ENCODE data around the gene NAB2. TPM values are rescaled to one million over a fixed set of nuclear protein-coding genes. Genes with fewer than 3 reads are reported as not detected.

Gene NAB2
- total and polyA plus RNA-seq, 10 of the 15 experiments (the other 5 are each of a cell fraction or from before 2014, with no cell fraction given) = 0.35 to 35.2 (median 15.3) TPM

- TF ChIP-seq ZNF384 (IDR thresholded peaks at IDR 0.05; ENCODE audit: borderline replicate concordance, low read depth, low read length) = no peak
- TF ChIP-seq KLF5 (IDR thresholded peaks at IDR 0.05; ENCODE audit: partially characterized antibody) = no peak
- no peak for TF ChIP-seq ZBED1 (IDR thresholded peaks at IDR 0.05; ENCODE audit: borderline replicate concordance)
- TF ChIP-seq TAF1 (IDR thresholded peaks at IDR 0.05; ENCODE audit: borderline replicate concordance, low read depth, low read length) = no peak
- no peak for TF ChIP-seq POU2F2 (IDR thresholded peaks at IDR 0.05; ENCODE audit: borderline replicate concordance, low read depth, low read length)
- no peak for TF ChIP-seq RBBP5 (conservative IDR thresholded peaks at IDR 0.05)
- TF ChIP-seq MTA3 (IDR thresholded peaks at IDR 0.05; ENCODE audit: borderline replicate concordance, low read length) = no peak
- TF ChIP-seq E2F8 (IDR thresholded peaks at IDR 0.05; ENCODE audit: low read depth, partially characterized antibody) = no peak
- no peak for TF ChIP-seq MYB (IDR thresholded peaks at IDR 0.05; ENCODE audit: borderline replicate concordance, low read depth, low read length)
- TF ChIP-seq LARP7 (IDR thresholded peaks at IDR 0.05) = no peak
- TF ChIP-seq NR2C2 (IDR thresholded peaks at IDR 0.05; ENCODE audit: borderline replicate concordance, control insufficient read depth, insufficient read length, low read depth) = no peak
- TF ChIP-seq ATF2 (IDR thresholded peaks at IDR 0.05; ENCODE audit: low read length) = no peak
- TF ChIP-seq NR2C1 (IDR thresholded peaks at IDR 0.05) = no peak
- TF ChIP-seq BCL11A (IDR thresholded peaks at IDR 0.05; ENCODE audit: low read depth, low read length) = no peak
- no TSS peak for BruUV-seq (replicated peaks)
- ChIA-PET SMC1A (ENCODE audit: uncharacterized antibody, unreplicated experiment) (interaction anchor here (0.8 to 1.7 kb wide), 5 partner anchors 16 to 55 kb away, joined by 3 to 5 read pairs (median 3); no protein-coding TSS in a partner anchor), POLR2A (interaction anchor here (1.2 kb wide), 1 partner anchor 22 kb away, joined by 3 read pairs; no protein-coding TSS in a partner anchor), CTCF (interaction anchor here (1.3 to 2.3 kb wide), 4 partner anchors 14 to 55 kb away, joined by 4 to 8 read pairs (median 6); partner anchors contain the start of gene ZBTB39), RAD21 (ENCODE audit: unreplicated experiment) (no interaction called here)
- ATAC-seq = no peak
- no peak overlapping the region for H3K9ac ChIP-seq (ENCODE audit: control insufficient read depth, insufficient read depth, low read length)
- H3K27ac ChIP-seq (ENCODE audit: control insufficient read depth, insufficient read depth) = 0 out of 2 replicates have a peak overlapping the region, but pooled peaks have one; percentile 6
- H3K4me3 ChIP-seq = no peak overlapping the region
- peaks cover 0 to 18% of the 10 kb centered on the region in 2 experiments; a peak in 3 of 4 replicates for H3K36me3 ChIP-seq (ENCODE audit: control insufficient read depth in 2 of 2, insufficient read depth in 2 of 2, low read length in 1 of 2)
- in situ Hi-C loops (cut with MboI) (no loop called here), intact Hi-C loops (cut with micrococcal nuclease; ENCODE audit: unreplicated experiment) (no loop called here)
- H3K9me3 ChIP-seq (replicated peaks; ENCODE audit: control insufficient read depth, insufficient read depth, low read length) = no peaks in the 10 kb centered on the region
- H3K4me1 ChIP-seq (ENCODE audit: control insufficient read depth, insufficient read depth, low read length) = peaks cover 12% of the 10 kb centered on the region
- 97% methylated on average over 6 of the region's 6 CpGs for WGBS (ENCODE audit: insufficient coverage, insufficient replicate concordance, low lambda C conversion rate, missing lambda C conversion rate)
- H3K4me2 ChIP-seq (ENCODE audit: control insufficient read depth, insufficient read depth) = no peak overlapping the region
- H3K27me3 ChIP-seq (replicated peaks in 1 of 2; ENCODE audit: control insufficient read depth in 2 of 2, insufficient read depth in 2 of 2, low read length in 1 of 2) = no peaks in the 10 kb centered on the region
- H3K79me2 ChIP-seq (ENCODE audit: control insufficient read depth, insufficient read depth, low read length) = no peaks in the 10 kb centered on the region
- no peaks in the 10 kb centered on the region for H4K20me1 ChIP-seq (ENCODE audit: control insufficient read depth, insufficient read depth)
- no peak overlapping the region for H2AFZ ChIP-seq (ENCODE audit: control insufficient read depth, low read depth, low read length)
- DNase-seq (ENCODE audit: low read depth, low spot score) = no peak
- FAIRE-seq = no peak
Observed at GRCh38 chr12:57057067-57057751, 31.7 kb upstream of the NAB2 start.
